Gastrocnemius medialis (tissue), 4 donors: ENCODE data around the gene LUC7L3. TPM values are rescaled to one million over a fixed set of nuclear protein-coding genes. Genes with fewer than 3 reads are reported as not detected.
A peak's percentile ranks its signal among the peaks of the same experiment; 100 is the strongest.

Source experiments
- ATAC-seq, 2 donors: fragments of 150-250 bp; one replicate each; pipeline ENCODE4 v1.9.1; 2016
- DNase-seq, 2 donors: peaks; one replicate each; pipeline ENCODE4 v3.0.0-alpha.2; 2019
- H3K27ac ChIP-seq, 4 donors: fragments of 200-600 bp; sonication (generic); 1 replicate in 1 of 4; 2 replicates in 3 of 4; pipeline ENCODE4 v1.5.1; 2016 to 2018; ENCODE audit warnings: mild to moderate bottlenecking in 2 of 4, moderate library complexity in 1 of 4
- H3K27me3 ChIP-seq, 3 donors: fragments of 200-600 bp; sonication (generic) in 2 of 3; 1 replicate in 1 of 3; 2 replicates in 2 of 3; pipeline versions ENCODE4 v1.5.1 to v1.6.0; 2016 to 2019; ENCODE audit warnings: mild to moderate bottlenecking in 1 of 3, moderate library complexity in 1 of 3
- H3K36me3 ChIP-seq, 2 donors: fragments of 200-600 bp; sonication (generic) in 1 of 2; one replicate each; pipeline ENCODE4 v1.5.1; 2017 to 2018
- H3K4me1 ChIP-seq, 2 donors: fragments of 200-600 bp; sonication (generic) in 1 of 2; one replicate each; pipeline ENCODE4 v1.5.1; 2016 to 2017; ENCODE audit warnings: mild to moderate bottlenecking in 2 of 2
- H3K4me3 ChIP-seq, 4 donors: fragments of 200-600 bp; sonication (generic) in 3 of 4; 1 replicate in 1 of 4; 2 replicates in 3 of 4; pipeline ENCODE4 v1.5.1; 2016 to 2019; ENCODE audit warnings: mild to moderate bottlenecking in 2 of 4
- H3K9me3 ChIP-seq, 3 donors: fragments of 200-600 bp; sonication (generic) in 2 of 3; 1 replicate in 1 of 3; 2 replicates in 2 of 3; pipeline ENCODE4 v1.5.1; 2016 to 2019
- POLR2A ChIP-seq, 2 donors: fragments of 450-650 bp; IDR thresholded peaks; one replicate each; pipeline ENCODE4 v1.6.1; 2017; ENCODE audit warnings: antibody characterized with exemption in 2 of 2, mild to moderate bottlenecking in 2 of 2, moderate library complexity in 2 of 2
- in situ Hi-C, 4 donors: fragments of 200-750 bp; cut with MboI; loops; one replicate each; pipeline versions ENCODE4 v1.15.0 to v1.8.0; 2017; ENCODE audit warnings: low sequenced_read_pairs in 4 of 4
- intact Hi-C: fragments of 100-400 bp; cut with DNase I; formaldehyde crosslinking; loops from one replicate; pipeline ENCODE4 v1.15.1; 2023; ENCODE audit warnings: low total_unique reads
- total RNA-seq, 4 donors: library from RNA; depleted of rRNA; stranded (reverse); fragments of >200 nt; gene quantifications; one replicate each; pipeline versions ENCODE4 v1.1.0 to v1.2.3, GENCODE V29; 2016
- TF ChIP-seq, protein P1 (sequence below), 5 experiments: fragments of 450-650 bp in 3 of 5; fragments of 200-600 bp in 2 of 5; sonication (generic) in 2 of 5; IDR thresholded peaks in 4 of 5; conservative IDR thresholded peaks in 1 of 5; 1 replicate in 4 of 5; 2 replicates in 1 of 5; pipeline ENCODE4 v1.5.1; 2016 to 2019; ENCODE audit warnings: antibody characterized with exemption in 5 of 5, mild to moderate bottlenecking in 3 of 5, moderate library complexity in 3 of 5

LUC7L3 gene
- total RNA-seq, 4 donors from 2014 or later, result 10.4 to 67.3 (median 25.7) TPM

DNA sequence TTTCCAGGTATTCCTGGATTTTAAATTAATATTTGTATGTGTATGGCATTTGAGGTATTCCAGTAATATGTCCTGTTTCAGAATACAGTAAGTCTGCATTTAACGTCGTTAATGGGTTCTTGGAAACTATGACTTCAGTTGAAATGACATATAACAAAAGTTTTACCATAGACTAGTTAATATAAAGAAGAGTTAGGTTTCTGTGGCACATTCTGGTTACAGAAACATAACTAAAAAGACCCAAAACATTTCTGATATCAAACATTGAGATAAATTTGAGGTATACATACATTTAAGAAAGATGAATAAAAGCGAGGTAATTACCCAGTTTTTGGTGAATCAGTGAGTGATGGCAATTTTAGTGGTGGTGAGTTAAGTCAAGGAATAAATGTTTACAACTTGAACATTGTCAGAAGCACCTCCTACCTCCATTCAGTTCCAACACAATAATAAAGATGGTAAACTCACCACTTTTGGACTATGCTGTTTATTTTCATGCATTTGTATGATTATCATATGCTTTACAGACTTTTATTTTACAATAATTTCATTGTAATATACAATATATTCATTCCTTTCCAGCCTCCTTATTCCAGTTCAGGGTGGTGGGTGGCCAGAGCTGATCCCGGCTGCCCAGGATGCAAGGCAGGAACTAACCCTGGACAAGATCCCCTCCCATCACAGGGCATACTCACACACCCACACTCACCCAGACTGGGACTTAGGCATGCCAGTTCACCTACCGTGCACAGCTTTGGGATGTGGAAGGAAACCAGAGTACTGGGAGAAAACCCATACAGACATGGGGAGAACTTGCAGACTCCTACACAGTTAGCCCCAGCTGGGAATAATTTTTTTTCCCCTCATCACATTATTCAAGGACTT is 9.7 kb downstream of the LUC7L3 start:
- TF ChIP-seq POLR2A (IDR thresholded peaks at IDR 0.05), result no peak
- TF ChIP-seq, protein P1, sequence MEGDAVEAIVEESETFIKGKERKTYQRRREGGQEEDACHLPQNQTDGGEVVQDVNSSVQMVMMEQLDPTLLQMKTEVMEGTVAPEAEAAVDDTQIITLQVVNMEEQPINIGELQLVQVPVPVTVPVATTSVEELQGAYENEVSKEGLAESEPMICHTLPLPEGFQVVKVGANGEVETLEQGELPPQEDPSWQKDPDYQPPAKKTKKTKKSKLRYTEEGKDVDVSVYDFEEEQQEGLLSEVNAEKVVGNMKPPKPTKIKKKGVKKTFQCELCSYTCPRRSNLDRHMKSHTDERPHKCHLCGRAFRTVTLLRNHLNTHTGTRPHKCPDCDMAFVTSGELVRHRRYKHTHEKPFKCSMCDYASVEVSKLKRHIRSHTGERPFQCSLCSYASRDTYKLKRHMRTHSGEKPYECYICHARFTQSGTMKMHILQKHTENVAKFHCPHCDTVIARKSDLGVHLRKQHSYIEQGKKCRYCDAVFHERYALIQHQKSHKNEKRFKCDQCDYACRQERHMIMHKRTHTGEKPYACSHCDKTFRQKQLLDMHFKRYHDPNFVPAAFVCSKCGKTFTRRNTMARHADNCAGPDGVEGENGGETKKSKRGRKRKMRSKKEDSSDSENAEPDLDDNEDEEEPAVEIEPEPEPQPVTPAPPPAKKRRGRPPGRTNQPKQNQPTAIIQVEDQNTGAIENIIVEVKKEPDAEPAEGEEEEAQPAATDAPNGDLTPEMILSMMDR (IDR thresholded peaks at IDR 0.05 in 4 of 5, conservative IDR thresholded peaks at IDR 0.05 in 1 of 5), result no peak
- H3K9me3 ChIP-seq, result no peaks in the 10 kb centered on the region
- H3K27me3 ChIP-seq, result no peaks in the 10 kb centered on the region
- in situ Hi-C loops, result no loop called here
- ATAC-seq (no peak), DNase-seq (no peak)
- intact Hi-C loops, result no loop called here
- peaks cover 56 to 61% of the 10 kb centered on the region in 2 donors for H3K4me1 ChIP-seq
- peak overlapping the region in 2 of 4 donors; percentile 21 to 97 for H3K27ac ChIP-seq
- no peak overlapping the region for H3K4me3 ChIP-seq
- no peaks in the 10 kb centered on the region for H3K36me3 ChIP-seq

DNA sequence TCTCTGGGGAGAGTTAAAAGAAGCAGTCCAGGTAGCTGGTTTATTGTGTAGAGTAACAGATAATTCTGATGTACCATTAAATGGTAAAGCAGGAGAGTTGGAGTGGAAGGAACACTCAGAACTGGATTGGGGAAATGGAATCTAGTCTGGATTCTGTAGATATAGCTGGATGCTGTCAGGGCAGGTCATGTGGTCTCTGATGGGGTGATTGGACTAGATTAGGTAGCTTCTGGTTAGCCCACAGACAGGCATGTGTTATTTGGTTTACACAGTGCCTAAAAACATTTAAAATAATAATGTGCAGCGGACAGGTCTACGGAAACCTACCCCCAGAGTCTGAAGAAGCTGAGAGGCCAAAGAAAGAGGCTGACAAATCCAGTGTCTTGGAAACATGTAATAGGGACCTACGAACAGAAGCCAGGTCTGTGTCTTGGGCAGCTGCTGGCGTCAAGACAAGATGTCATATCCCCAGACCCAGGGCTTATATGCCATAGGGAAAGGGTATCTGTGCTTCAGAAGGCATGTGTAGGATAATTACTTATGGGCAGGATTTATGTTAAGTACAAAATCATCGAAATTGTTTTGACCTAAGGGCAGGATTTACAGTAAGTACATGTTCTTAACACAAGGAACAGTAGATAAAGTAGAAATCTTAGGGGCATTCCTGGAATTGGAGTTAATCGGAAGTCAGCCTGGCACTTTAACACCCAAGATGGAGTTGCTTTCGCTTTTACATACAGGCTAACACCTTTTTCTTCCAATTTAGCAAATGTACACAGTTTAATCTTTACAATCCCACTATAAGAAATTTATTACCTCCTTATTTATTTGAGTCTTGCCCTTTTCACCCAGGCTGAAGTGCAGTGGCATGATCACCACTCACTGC is 12.4 kb downstream of the LUC7L3 start:
- Histone ChIP-seq H3K9me3 (no peaks in the 10 kb centered on the region), H3K27ac (peak overlapping the region in 3 of 4 donors; percentile 33 to 97 (median 58)), H3K4me3 (no peak overlapping the region), H3K4me1 (peaks cover 32 to 37% of the 10 kb centered on the region in 2 donors), H3K27me3 (no peaks in the 10 kb centered on the region), H3K36me3 (no peaks in the 10 kb centered on the region)
- in situ Hi-C loops, result no loop called here
- no peak for DNase-seq
- peak in 1 of 2 donors; percentile 11 for ATAC-seq
- intact Hi-C loops, result no loop called here
- TF ChIP-seq, protein P1 (IDR thresholded peaks at IDR 0.05 in 4 of 5, conservative IDR thresholded peaks at IDR 0.05 in 1 of 5), result no peak
- no peak for TF ChIP-seq POLR2A (IDR thresholded peaks at IDR 0.05)

DNA sequence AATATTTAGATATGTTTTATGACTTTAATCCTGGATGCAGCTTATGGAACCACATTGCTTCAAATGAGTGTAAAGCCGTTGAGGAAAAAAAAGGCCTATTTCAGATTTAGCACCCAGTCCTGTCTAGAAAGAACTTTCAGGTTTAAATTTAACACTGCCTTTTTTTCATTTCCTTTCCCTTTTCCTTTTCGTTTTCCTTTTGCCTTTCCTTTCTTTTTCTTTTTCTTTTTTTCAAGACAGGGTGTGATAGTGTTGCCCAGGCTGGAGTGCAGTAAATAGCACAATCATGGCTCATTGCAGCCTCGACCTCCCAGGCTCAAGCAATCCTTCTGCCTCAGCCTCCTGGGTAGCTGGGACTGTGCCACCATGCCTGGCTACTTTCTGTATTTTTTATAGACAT is 15.9 kb downstream of the LUC7L3 start:
- DNase-seq (no peak), ATAC-seq (no peak)
- peaks cover 0 to 19% of the 10 kb centered on the region in 2 donors for H3K36me3 ChIP-seq
- intact Hi-C loops (no loop called here), in situ Hi-C loops (no loop called here)
- no peaks in the 10 kb centered on the region for H3K27me3 ChIP-seq
- H3K27ac ChIP-seq, result no peak overlapping the region
- H3K4me3 ChIP-seq, result no peak overlapping the region
- H3K4me1 ChIP-seq, result peaks cover 9 to 25% of the 10 kb centered on the region in 2 donors
- no peaks in the 10 kb centered on the region for H3K9me3 ChIP-seq
- TF ChIP-seq POLR2A (IDR thresholded peaks at IDR 0.05), result no peak
- TF ChIP-seq, protein P1 (IDR thresholded peaks at IDR 0.05 in 4 of 5, conservative IDR thresholded peaks at IDR 0.05 in 1 of 5), result no peak

DNA sequence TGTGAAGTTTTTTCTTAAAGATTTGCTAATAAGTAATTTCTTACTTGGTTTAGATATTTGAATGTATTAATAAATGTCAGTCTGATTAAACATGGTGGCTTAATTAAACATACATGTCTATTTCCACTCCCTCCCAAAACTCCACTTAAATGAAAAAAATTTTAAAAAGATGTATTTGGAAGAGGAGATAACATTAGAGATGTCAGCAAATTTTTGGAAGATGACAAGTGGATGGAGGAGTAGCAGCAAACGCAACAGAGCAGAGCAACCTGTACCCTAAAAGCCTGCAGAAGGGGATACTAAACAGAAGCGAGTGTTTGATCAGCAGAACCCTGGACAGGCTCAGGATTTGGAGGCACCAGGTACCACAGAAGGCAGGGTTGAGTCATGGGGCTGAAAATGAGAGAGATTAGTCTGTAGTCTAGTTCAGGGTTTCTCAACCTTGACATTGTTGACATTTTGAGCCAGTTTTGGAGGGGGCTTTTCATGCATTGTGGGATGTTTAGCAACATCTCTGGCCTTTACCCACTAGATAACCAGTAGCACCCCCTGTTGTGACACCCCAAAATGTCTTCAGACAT is 17.8 kb downstream of the LUC7L3 start:
- TF ChIP-seq, protein P1 (IDR thresholded peaks at IDR 0.05 in 4 of 5, conservative IDR thresholded peaks at IDR 0.05 in 1 of 5), result no peak
- TF ChIP-seq POLR2A (IDR thresholded peaks at IDR 0.05), result no peak
- no peak overlapping the region for H3K27ac ChIP-seq
- no peak overlapping the region for H3K4me3 ChIP-seq
- H3K27me3 ChIP-seq, result no peaks in the 10 kb centered on the region
- H3K4me1 ChIP-seq, result peaks cover 8 to 11% of the 10 kb centered on the region in 2 donors
- DNase-seq (no peak), ATAC-seq (no peak)
- H3K9me3 ChIP-seq, result no peaks in the 10 kb centered on the region
- peaks cover 0 to 38% of the 10 kb centered on the region in 2 donors for H3K36me3 ChIP-seq
- in situ Hi-C loops, result no loop called here
- intact Hi-C loops, result no loop called here
